Heart left ventricle (tissue), 16 donors: ENCODE results near the gene CFTR. TPM values are rescaled to one million over a fixed set of nuclear protein-coding genes. Genes with fewer than 3 reads are reported as not detected.
"Not testable (repeated sequence)": the region's sequence is repeated elsewhere in the genome, so short reads cannot be mapped to it uniquely, and the experiment has no call there.

Experiments used
- ATAC-seq, 4 donors: fragments of 200-7000 bp; cut with Tn5 transposase; one replicate each; pipeline ENCODE4 v1.9.1; 2020 to 2022; ENCODE audit warnings: moderate library complexity in 4 of 4, mild to moderate bottlenecking in 3 of 4, moderate number of reproducible peaks in 1 of 4
- DNase-seq, 5 donors: peaks; one replicate each; pipeline ENCODE4 v3.0.0-alpha.2; 2020
- H3K27ac ChIP-seq, 12 donors: fragments of 200-600 bp; sonication (generic) in 4 of 12; one replicate each; pipeline versions ENCODE4 v1.5.0 to v1.8.0; 2016 to 2022; ENCODE audit warnings: mild to moderate bottlenecking in 2 of 12
- H3K27me3 ChIP-seq, 9 donors: fragments of 200-600 bp; sonication (generic) in 2 of 9; one replicate each; pipeline versions ENCODE4 v1.5.1 to v1.8.0; 2016 to 2022; ENCODE audit warnings: mild to moderate bottlenecking in 3 of 9
- H3K36me3 ChIP-seq, 9 donors: fragments of 200-600 bp; sonication (generic) in 2 of 9; one replicate each; pipeline versions ENCODE4 v1.5.0 to v1.8.0; 2018 to 2022; ENCODE audit warnings: mild to moderate bottlenecking in 2 of 9
- H3K4me1 ChIP-seq, 12 donors: fragments of 200-600 bp; sonication (generic) in 4 of 12; one replicate each; pipeline versions ENCODE4 v1.5.0 to v1.8.0; 2016 to 2022; ENCODE audit warnings: mild to moderate bottlenecking in 3 of 12
- H3K4me3 ChIP-seq, 12 donors: fragments of 200-600 bp; sonication (generic) in 4 of 12; one replicate each; pipeline versions ENCODE4 v1.5.0 to v1.8.0; 2017 to 2022; ENCODE audit warnings: mild to moderate bottlenecking in 9 of 12, moderate library complexity in 4 of 12
- H3K9me3 ChIP-seq, 12 donors: fragments of 200-600 bp; sonication (generic) in 4 of 12; one replicate each; pipeline versions ENCODE4 v1.5.0 to v1.8.0; 2016 to 2022; ENCODE audit warnings: mild to moderate bottlenecking in 1 of 12
- POLR2A ChIP-seq, 2 donors: fragments of 450-650 bp; IDR thresholded peaks; one replicate each; pipeline ENCODE4 v1.6.1; 2017; ENCODE audit warnings: antibody characterized with exemption in 2 of 2, mild to moderate bottlenecking in 2 of 2, moderate library complexity in 2 of 2
- WGBS, 4 donors: extraction: QIAGEN DNeasy Blood & Tissue Kit in 2 of 4; methylation state at CpG; one replicate each; pipeline versions ENCODE4 v1.1.5 to v1.1.7; 2013 to 2018; 5-methylcytosine and 5-hydroxymethylcytosine counted together
- intact Hi-C, 10 donors: fragments of 100-400 bp; cut with DNase I; formaldehyde crosslinking; loops; one replicate each; pipeline versions ENCODE4 v1.11.1 to v1.14.2; 2022
- polyA plus RNA-seq, 2 donors: library from polyadenylated mRNA; stranded (reverse); fragments of 200-250 nt; gene quantifications; one replicate each; pipeline ENCODE4 v1.2.3, GENCODE V29; 2013
- total RNA-seq, 9 donors: library from RNA; depleted of rRNA in 2 of 9; stranded (reverse); fragments of >200 nt in 2 of 9; fragmentation: NEBNext Ultra II Directional in 3 of 9; extraction: Animal tissue kit (Norgen Biotek cat#: 25700) in 3 of 9; gene quantifications; one replicate each; pipeline versions ENCODE4 v1.1.0 to v1.2.4, GENCODE V29; 2016 to 2023
- TF ChIP-seq, protein P1 (sequence below), 12 donors: fragments of 200-600 bp; sonication (generic) in 4 of 12; IDR thresholded peaks; one replicate each; pipeline versions ENCODE4 v1.5.0 to v1.8.0; 2018 to 2022; ENCODE audit warnings: antibody characterized with exemption in 12 of 12, mild to moderate bottlenecking in 5 of 12
- donor health status: ischemic (EF 13 %, LVEDD 7.1; RV severe dilation, severe dysfunction).
- donor health status: healthy with polysubstance abuse.
- donor health status: DM: no; HTN: yes; CAD: no.
- donor health status: DM: no; HTN: no; CAD: no.
- donor health status: ischemic (EF 25% LVEDD 6.9; RV normal size, moderate dysfunction).
- donor health status: ischemic (EF 25% LVEDD 5.7; RV mildly dilated, moderate dysfunction).
- donor health status: healthy.
- donor health status: DM: yes; HTN: yes; CAD: no.
- donor health status: ischemic (EF 35%, LVEDD 5.7; RV mildly dilated, moderate dysfunction).
- donor health status: nonischemic (EF 11% LVEDD 7.7; RV severe dilation, severe dysfunction).
- donor health status: DM: yes; HTN: yes; CAD: no.
- donor health status: PGD.
- donor health status: ischemic (EF 29% LVEDD 5.4; RV normal size, mild dysfunction).
- donor health status: nonischemic (EF 23%, LVEDD 6.1; RV moderate dilation, normal function).

The CFTR gene
- total and polyA plus RNA-seq, 11 donors = 0.04 to 1.3 (median 0.25) TPM

DNA sequence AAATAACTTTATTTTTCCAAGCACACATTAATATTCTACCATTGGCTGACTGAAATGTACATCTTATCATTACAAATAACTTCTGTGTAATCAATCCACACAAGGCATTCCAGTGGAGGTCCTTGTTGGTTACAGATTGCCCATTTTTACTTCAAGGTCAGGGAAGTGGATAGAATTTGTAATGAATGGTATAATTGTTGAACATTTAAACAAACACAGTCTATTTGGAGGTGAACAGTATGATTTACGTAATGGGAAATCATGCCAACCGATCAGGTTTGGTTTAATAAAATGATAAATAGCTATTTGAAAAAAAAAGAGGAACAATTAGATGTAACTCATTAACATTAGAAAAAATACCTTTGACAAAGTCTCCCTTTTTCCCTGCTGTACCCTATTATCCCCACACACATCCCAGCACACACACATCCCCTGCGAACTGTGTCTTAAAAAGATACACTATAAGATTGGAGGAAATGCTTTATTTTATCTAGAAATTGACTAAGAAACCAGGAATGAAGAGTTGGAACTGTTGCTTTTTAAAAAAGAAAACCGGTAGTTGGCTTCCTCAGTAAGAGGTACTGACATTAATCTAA is 33.5 kb upstream of the CFTR start:
- 74 to 83% (median 81%) methylated on average over 4 of the region's 4 CpGs for WGBS, 4 donors
- Histone ChIP-seq H3K4me1 (no peaks in the 10 kb centered on the region), H3K36me3 (no peaks in the 10 kb centered on the region), H3K9me3 (peaks cover 0 to 18% (median 2%) of the 10 kb centered on the region in 12 donors), H3K27ac (no peak overlapping the region), H3K27me3 (no peaks in the 10 kb centered on the region), H3K4me3 (no peak overlapping the region)
- intact Hi-C loops = no loop called here
- ATAC-seq = no peak
- no peak for DNase-seq
- no peak for TF ChIP-seq POLR2A (IDR thresholded peaks at IDR 0.05)
- TF ChIP-seq, protein P1, sequence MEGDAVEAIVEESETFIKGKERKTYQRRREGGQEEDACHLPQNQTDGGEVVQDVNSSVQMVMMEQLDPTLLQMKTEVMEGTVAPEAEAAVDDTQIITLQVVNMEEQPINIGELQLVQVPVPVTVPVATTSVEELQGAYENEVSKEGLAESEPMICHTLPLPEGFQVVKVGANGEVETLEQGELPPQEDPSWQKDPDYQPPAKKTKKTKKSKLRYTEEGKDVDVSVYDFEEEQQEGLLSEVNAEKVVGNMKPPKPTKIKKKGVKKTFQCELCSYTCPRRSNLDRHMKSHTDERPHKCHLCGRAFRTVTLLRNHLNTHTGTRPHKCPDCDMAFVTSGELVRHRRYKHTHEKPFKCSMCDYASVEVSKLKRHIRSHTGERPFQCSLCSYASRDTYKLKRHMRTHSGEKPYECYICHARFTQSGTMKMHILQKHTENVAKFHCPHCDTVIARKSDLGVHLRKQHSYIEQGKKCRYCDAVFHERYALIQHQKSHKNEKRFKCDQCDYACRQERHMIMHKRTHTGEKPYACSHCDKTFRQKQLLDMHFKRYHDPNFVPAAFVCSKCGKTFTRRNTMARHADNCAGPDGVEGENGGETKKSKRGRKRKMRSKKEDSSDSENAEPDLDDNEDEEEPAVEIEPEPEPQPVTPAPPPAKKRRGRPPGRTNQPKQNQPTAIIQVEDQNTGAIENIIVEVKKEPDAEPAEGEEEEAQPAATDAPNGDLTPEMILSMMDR (IDR thresholded peaks at IDR 0.05) = no peak

- no peak for ATAC-seq
- Histone ChIP-seq H3K36me3 (no peaks in the 10 kb centered on the region), H3K27ac (no peak overlapping the region), H3K4me1 (no peaks in the 10 kb centered on the region), H3K9me3 (peaks cover 0 to 21% (median 2%) of the 10 kb centered on the region in 12 donors), H3K27me3 (no peaks in the 10 kb centered on the region), H3K4me3 (no peak overlapping the region)
- DNase-seq = no peak
- TF ChIP-seq POLR2A (IDR thresholded peaks at IDR 0.05) = no peak
- WGBS, 4 donors = 55 to 75% (median 65%) methylated on average over 2 of the region's 2 CpGs
- intact Hi-C loops = no loop called here
Observed at GRCh38 chr7:117448655-117449054, 31.2 kb upstream of the CFTR start.

DNA sequence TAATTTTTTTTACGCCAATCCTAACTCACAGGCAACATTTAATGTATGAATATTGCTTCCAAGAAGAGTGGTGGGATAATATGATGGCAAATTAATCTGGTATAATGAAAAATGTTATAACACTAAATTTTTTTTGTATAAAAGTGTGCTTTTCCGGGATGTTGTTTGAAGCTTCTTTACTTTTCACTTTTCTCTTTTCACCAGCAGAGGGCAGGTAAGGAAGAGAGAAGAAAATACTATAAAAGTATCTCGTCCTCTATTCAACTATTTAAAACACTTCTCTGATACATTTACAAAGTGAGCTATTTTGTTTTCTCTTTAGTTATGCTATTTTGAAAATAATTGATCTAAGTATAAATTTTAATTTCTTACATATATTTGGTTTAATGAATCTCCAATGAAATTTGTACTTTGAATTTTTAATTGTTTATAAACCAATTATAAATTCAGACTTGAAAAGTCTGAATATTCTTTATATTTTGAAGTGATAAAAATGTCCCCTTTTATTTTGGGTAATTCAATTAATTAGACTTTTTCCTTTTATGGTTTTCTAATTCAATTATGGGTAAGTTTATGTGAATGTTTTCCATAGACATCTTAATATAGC is 20.7 kb upstream of the CFTR start:
- no peak overlapping the region for H3K4me3 ChIP-seq
- 34 to 40% (median 36%) methylated on average over 3 of the region's 3 CpGs for WGBS, 4 donors
- H3K4me1 ChIP-seq = no peaks in the 10 kb centered on the region
- TF ChIP-seq, protein P1 (IDR thresholded peaks at IDR 0.05) = peak; percentile 32 to 65 (median 52)
- TF ChIP-seq POLR2A (IDR thresholded peaks at IDR 0.05) = no peak
- H3K27ac ChIP-seq = no peak overlapping the region
- H3K27me3 ChIP-seq = no peaks in the 10 kb centered on the region
- no peaks in the 10 kb centered on the region for H3K36me3 ChIP-seq
- DNase-seq = no peak
- ATAC-seq = no peak
- intact Hi-C loops = loop anchor here in 7 of 10 donors (2.0 to 5.0 kb wide), 7 partner anchors 213 to 258 kb away; no protein-coding TSS in a partner anchor
- peaks cover 0 to 18% (median 0%) of the 10 kb centered on the region in 12 donors for H3K9me3 ChIP-seq

DNA sequence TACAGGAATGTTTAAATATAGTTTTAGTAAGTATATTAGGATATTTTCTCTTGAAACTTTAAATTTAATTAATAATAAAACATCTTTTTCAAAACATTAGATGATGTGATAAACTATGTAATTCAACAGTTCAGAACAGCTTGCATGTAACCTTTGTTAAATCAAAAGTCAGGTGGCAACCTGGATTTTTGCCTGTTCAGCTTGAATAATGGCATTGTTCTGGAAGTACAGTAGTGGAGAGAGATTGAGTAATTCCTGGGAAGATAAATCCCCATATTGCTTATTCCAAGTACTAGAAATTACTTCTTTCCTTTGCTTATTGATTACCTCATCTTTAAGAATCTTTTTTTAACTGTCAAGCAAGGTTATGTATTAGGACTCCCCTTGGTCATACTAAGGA is 20.1 kb upstream of the CFTR start:
- TF ChIP-seq, protein P1 (IDR thresholded peaks at IDR 0.05) = no peak
- no peak for TF ChIP-seq POLR2A (IDR thresholded peaks at IDR 0.05)
- H3K27me3 ChIP-seq = no peaks in the 10 kb centered on the region
- no peaks in the 10 kb centered on the region for H3K4me1 ChIP-seq
- H3K4me3 ChIP-seq = no peak overlapping the region
- H3K36me3 ChIP-seq = no peaks in the 10 kb centered on the region
- DNase-seq = no peak
- no peak for ATAC-seq
- peaks cover 0 to 18% (median 0%) of the 10 kb centered on the region in 12 donors for H3K9me3 ChIP-seq
- H3K27ac ChIP-seq = no peak overlapping the region
- intact Hi-C loops = loop anchor here in 9 of 10 donors (2.0 to 10.0 kb wide), 8 partner anchors 213 to 258 kb away; no protein-coding TSS in a partner anchor

DNA sequence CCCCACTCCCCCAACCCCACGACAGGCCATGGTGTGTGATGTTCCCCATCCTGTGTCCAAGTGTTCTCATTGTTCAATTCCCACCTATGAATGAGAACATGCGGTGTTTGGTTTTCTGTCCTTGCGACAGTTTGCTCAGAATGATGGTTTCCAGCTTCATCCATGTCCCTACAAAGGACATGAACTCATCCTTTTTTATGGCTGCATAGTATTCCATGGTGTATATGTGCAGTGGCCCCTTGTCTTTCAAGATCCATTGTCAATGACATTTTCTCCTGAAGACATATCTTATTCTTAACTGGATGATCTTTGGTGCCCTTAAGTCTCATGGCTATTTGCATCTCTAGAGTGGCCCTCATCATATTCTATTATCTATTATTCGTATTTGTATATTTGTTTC is 19.0 kb upstream of the CFTR start:
- not testable (repeated sequence) for H3K27me3 ChIP-seq, DNase-seq, H3K4me3 ChIP-seq, H3K27ac ChIP-seq, H3K36me3 ChIP-seq, H3K4me1 ChIP-seq, ATAC-seq
- WGBS, 4 donors = 87 to 99% (median 93%) methylated on average over 3 to 4 of the region's 4 CpGs
- peaks cover 0 to 18% (median 0%) of the 10 kb centered on the region in 12 donors for H3K9me3 ChIP-seq
- intact Hi-C loops = loop anchor here in 2 of 10 donors (5.0 to 10.0 kb wide), 2 partner anchors 254 to 256 kb away; no protein-coding TSS in a partner anchor
